Measurements from ENCODE around the gene XAF1. TPM values are rescaled to one million over a fixed set of nuclear protein-coding genes. Genes with fewer than 3 reads are reported as not detected.

The XAF1 gene
- polyA plus RNA-seq, 1 of the 3 experiments (the other 2 are of a cell fraction) = 0.03 TPM

GRCh38 chr17:6711681-6712057, 44.2 kb upstream of the XAF1 start:
- Histone ChIP-seq H3K9me2 (no peaks in the 10 kb centered on the region), H3K4me1 (ENCODE audit: control insufficient read depth in 1 of 2, insufficient read depth in 2 of 2, low read depth in 1 of 2, low read length in 1 of 2) (no peaks in the 10 kb centered on the region), H2AFZ (ENCODE audit: low read depth) (no peak overlapping the region), H4K20me1 (ENCODE audit: insufficient read depth) (no peaks in the 10 kb centered on the region), H3K27me3 (ENCODE audit: insufficient read depth) (peaks cover 61% of the 10 kb centered on the region), H3K4me2 (no peak overlapping the region), H3K79me2 (ENCODE audit: insufficient read depth) (no peaks in the 10 kb centered on the region), H3F3A (replicated peaks; ENCODE audit: insufficient read depth) (no peaks in the 10 kb centered on the region), H3K9me3 (no peaks in the 10 kb centered on the region), H3K4me3 (ENCODE audit: low read depth in 2 of 2, low read length in 1 of 2) (no peak overlapping the region), H3K27ac (ENCODE audit: low read depth in 2 of 2, low read length in 1 of 2) (no peak overlapping the region), H3K9ac (no peak overlapping the region), H3K36me3 (replicated peaks in 1 of 2; ENCODE audit: control insufficient read depth in 1 of 2, insufficient read depth in 2 of 2, low read length in 1 of 2) (no peaks in the 10 kb centered on the region)
- TF ChIP-seq YY1 (IDR thresholded peaks at IDR 0.05; ENCODE audit: low read depth) (no peak), POLR2AphosphoS5 (IDR thresholded peaks at IDR 0.05; ENCODE audit: low read depth, low read length) (no peak), FOXJ3 (CRISPR knock-in tag; IDR thresholded peaks at IDR 0.05) (no peak), CHD2 (IDR thresholded peaks at IDR 0.05; ENCODE audit: low read length, partially characterized antibody) (no peak), RFX5 (IDR thresholded peaks at IDR 0.05; ENCODE audit: low read length) (no peak), RAD21 (IDR thresholded peaks at IDR 0.05; ENCODE audit: low read length) (no peak), GABPA (IDR thresholded peaks at IDR 0.05; ENCODE audit: low read depth) (no peak), ELF1 (IDR thresholded peaks at IDR 0.05) (no peak), TCF12 (IDR thresholded peaks at IDR 0.05) (no peak)
- TF ChIP-seq, protein P1, sequence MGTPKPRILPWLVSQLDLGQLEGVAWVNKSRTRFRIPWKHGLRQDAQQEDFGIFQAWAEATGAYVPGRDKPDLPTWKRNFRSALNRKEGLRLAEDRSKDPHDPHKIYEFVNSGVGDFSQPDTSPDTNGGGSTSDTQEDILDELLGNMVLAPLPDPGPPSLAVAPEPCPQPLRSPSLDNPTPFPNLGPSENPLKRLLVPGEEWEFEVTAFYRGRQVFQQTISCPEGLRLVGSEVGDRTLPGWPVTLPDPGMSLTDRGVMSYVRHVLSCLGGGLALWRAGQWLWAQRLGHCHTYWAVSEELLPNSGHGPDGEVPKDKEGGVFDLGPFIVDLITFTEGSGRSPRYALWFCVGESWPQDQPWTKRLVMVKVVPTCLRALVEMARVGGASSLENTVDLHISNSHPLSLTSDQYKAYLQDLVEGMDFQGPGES (IDR thresholded peaks at IDR 0.05; ENCODE audit: low read depth, low read length) = no peak
- ChIA-PET CTCF (interaction anchor here (0.9 to 1.1 kb wide), 2 partner anchors 11 to 168 kb away, joined by 3 read pairs; no protein-coding TSS in a partner anchor), POLR2A (no interaction called here)
- 20% methylated on average over 2 of the region's 2 CpGs for WGBS (ENCODE audit: low lambda C conversion rate)
- no peak for DNase-seq

- peak; percentile 11 for DNase-seq
- Histone ChIP-seq H4K20me1 (ENCODE audit: insufficient read depth) (no peaks in the 10 kb centered on the region), H3K79me2 (ENCODE audit: insufficient read depth) (no peaks in the 10 kb centered on the region), H3K4me3 (ENCODE audit: low read depth in 2 of 2, low read length in 1 of 2) (no peak overlapping the region), H3F3A (replicated peaks; ENCODE audit: insufficient read depth) (no peaks in the 10 kb centered on the region), H3K4me1 (ENCODE audit: control insufficient read depth in 1 of 2, insufficient read depth in 2 of 2, low read depth in 1 of 2, low read length in 1 of 2) (no peaks in the 10 kb centered on the region), H3K27ac (ENCODE audit: low read depth in 2 of 2, low read length in 1 of 2) (no peak overlapping the region), H3K9me3 (no peaks in the 10 kb centered on the region), H2AFZ (ENCODE audit: low read depth) (no peak overlapping the region), H3K27me3 (ENCODE audit: insufficient read depth) (peaks cover 55% of the 10 kb centered on the region), H3K36me3 (replicated peaks in 1 of 2; ENCODE audit: control insufficient read depth in 1 of 2, insufficient read depth in 2 of 2, low read length in 1 of 2) (no peaks in the 10 kb centered on the region), H3K9ac (no peak overlapping the region), H3K4me2 (no peak overlapping the region), H3K9me2 (no peaks in the 10 kb centered on the region)
- ChIA-PET POLR2A (no interaction called here), CTCF (interaction anchor here (0.6 to 0.9 kb wide), 3 partner anchors 169 to 1244 kb away, joined by 3 read pairs; no protein-coding TSS in a partner anchor)
- TF ChIP-seq NRF1 (IDR thresholded peaks at IDR 0.05; ENCODE audit: low read depth, low read length) = no peak
- no peak for TF ChIP-seq RXRA (IDR thresholded peaks at IDR 0.05; ENCODE audit: borderline replicate concordance, low read depth)
- TF ChIP-seq JUND (IDR thresholded peaks at IDR 0.05) = no peak
- no peak for TF ChIP-seq GATA2 (CRISPR knock-in tag; IDR thresholded peaks at IDR 0.05)
- 14% methylated on average over 10 of the region's 11 CpGs for WGBS (ENCODE audit: low lambda C conversion rate)
Observed at GRCh38 chr17:6712058-6712853, 43.6 kb upstream of the XAF1 start.

All from SK-N-SH (cell line).